OCI-LY3 (cell line): ENCODE results near the gene STARD13.

Experiments
- CTCF ChIP-seq: fragments of 200-600, 300-600 bp; sonication (generic); IDR thresholded peaks from 2 replicates; pipeline ENCODE4 v1.5.1; 2014; ENCODE audit warnings: antibody characterized with exemption, low read length, low read depth
- EZH2phosphoT487 ChIP-seq: fragments of 200-600 bp; shearing (Covaris generic); IDR thresholded peaks from 2 replicates; pipeline ENCODE4 v1.6.1; 2018; ENCODE audit warnings: antibody characterized with exemption, mixed run types, low read depth

- TF ChIP-seq CTCF = no peak
- no peak for TF ChIP-seq EZH2phosphoT487
These were observed 80.3 kb downstream of the STARD13 start for GRCh38 chr13:33205224-33205623.
